GM18517 (cell line): ENCODE results near the gene FSD1L.

ENCODE experiments used
- ATAC-seq: cut with Tn5 transposase; IDR thresholded peaks from one replicate; pipeline ENCODE4 v1.9.1; 2021; ENCODE audit warnings: mild to moderate bottlenecking, moderate library complexity; ENCODE audit not compliant: unreplicated experiment

FSD1L gene

DNA sequence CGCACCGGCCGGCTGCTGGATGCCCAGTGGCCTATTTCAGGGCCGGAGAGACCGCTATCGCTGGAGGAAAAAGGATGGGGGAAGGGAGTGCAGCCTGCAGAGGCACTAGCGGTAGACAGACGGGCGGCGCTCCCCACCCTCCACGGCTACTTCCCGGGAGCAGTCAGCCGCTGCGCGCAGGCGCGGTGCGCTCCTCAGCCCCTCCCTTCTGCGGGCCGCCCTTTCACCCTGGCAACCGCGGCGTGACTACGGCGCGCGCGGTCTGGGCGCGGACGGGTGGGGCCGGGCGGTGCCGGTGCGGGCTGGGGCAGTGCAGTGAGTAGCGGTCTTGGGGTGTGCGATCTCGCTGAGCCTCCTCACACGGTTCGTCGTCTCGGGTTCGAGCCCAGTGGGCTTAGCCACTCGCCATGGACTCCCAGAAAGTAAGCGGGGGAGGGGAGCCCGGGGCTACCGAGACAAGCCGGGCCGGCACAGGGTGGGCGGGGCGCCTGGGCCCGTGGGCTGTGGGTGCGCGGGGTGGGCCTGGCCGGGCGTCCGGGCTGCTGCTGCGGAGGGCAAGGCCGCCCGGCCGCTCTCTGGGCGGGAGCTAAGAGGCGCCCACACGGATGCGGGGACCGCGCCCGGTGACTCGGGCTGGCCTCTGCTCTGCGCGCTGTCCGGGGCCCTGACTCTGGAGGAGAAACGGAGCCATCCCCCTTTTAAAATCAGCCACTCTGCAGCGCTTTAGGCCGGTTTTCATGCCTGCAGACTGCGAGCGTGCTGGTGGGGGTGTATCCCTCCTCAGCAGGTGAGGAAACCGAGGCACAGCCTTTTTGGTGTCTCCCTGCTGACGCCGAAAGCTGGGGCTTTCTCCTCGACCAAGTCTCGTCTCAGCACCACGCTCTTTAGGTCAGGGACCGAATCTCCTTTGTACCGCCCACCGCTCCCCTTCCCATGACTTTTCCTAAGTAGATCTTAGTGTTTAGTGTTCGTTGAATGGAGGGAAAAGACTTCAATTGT is at the start of gene FSD1L:
FSD1L (plus strand) TSS at position 221 of the 999 bp plus-strand sequence; CDS start at position 408, 187 bp downstream.
- peak; percentile 92 for ATAC-seq

DNA sequence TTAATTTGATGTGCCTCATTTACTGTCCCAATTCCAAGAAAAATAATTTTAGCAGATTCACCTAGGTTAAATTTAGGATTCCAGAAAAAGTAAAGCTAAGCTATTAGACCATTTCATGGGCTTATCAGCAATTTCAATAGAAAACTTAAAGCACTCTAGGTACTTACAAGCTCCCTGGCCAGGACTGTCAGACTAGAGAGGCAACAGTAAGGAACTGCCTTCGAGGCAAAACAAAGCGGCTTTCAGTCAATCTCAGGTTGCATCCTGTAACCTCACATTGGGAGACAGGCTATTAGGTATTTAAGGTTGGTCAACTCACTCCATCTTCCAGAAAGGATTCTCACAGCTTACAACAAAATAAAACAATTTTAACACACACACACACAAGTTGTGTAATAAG is 48.7 kb upstream of the FSD1L start:
- no peak for ATAC-seq

DNA sequence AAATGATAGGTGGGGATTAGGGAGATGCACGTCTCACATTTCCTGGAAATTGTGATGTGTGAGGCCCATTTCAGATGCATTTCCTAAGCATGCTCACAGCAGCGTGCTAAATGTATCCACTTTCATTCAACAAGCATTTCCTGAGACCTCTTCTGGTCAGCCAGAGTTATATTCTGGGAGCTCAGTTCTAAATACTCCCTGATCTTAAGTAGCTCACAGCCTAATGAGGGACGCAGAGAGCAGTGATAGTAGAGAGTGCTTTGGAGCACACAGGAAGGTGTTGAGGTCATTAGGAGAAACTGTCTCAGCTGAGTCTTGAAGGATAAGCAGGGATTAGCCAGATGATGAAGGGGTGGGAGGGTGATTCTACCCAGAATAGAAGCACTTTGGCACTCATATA is 46.2 kb upstream of the FSD1L start:
- no peak for ATAC-seq

DNA sequence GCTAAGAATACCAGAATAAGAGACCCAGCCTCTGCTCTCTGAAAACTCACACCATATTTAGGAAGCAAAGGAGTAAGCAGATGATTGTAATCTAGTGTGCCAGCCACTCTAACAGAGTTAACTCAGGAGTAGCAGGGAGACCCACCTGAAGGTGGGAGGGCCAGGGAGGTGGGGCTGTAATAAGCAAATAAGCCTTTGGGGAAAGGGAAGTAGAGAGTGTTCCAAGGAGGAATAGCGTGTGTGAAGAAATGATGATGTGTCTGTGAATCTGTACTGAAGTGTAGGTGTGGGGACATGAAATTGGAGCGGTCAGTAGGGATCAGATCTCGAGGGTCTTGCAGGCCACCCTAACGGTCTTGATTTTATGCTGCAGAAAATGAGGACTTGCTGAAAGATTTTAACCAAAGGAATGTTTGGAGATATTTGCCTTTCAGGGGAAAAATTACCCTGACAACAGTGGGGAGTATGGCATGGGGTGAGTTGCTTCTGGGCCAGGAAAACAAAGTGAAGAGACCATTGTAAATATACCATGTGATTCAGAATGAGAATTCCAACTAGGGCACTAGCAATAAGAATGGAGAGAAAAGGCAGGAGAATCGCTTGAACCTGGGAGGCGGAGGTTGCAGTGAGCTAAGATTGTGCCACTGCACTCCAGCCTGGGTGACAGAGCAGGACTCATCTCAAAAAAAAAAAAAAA is 44.1 kb upstream of the FSD1L start:
- no peak for ATAC-seq

DNA sequence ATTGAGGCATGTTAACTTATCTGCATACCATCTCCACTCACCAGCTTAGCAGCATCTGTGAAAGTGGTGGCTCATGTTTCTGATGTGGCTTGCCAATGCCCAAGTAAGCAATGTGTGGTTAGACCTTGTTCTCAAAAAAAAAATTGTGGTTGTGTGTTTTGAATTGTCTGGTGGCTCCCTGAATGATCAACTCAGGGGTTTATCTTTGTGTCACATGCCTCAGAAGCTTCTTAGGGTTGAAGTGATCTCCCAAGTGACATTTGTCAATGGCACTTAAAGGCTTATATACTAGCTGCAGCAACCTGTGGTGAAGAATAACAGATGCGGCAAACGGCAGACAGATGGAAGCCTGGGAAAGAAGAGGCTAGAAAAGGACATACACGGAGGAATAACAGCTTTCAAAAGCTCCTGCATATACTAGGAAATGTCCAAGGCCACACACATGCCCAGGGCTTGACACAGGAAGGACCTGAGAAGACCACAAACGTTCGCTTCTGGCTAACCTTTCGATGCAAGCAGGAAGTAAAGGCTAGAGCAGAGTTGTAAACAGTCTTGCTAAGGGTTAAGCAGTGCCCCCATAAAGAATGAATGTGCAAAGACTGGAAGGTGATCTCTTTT is 42.2 kb upstream of the FSD1L start:
- peak; percentile 97 for ATAC-seq

DNA sequence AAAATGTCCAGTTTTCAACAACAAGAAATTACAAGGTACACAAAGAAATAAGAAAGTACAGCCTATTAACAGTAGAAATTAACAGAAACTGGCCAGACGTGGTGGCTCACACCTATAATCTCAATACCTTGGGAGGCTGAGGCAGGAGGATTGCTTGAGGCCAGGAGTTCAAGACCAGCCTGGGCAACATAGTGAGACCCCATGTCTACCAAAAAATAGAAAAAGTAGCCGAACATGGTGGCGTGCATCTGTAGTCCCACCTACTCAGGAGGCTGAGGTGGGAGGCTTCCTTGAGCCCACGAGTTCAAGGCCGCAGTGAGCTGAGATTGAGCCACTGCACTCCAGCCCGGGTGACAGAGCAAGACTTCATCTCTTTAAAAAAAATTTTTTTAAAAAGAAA is 41.5 kb upstream of the FSD1L start:
- no peak for ATAC-seq

DNA sequence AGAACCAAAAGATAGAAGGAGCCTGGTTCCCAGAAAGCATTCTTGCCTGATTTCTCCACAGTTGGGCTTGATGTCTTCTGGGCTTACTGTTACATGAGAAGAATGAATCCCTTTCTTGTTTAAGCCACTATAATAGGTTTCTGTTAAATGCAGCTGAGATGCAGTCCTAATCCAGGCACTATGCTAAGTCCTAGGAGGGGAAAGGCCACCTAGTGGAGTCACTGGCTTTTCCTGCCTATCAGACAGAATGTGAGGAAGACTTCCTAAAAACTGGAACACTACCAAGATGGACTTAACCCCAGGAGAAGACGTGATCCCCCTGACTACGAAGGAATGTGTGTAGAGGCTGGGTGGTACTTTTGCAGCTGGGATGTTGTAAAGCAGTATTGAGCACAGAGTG is 34.3 kb upstream of the FSD1L start:
- ATAC-seq, result no peak

DNA sequence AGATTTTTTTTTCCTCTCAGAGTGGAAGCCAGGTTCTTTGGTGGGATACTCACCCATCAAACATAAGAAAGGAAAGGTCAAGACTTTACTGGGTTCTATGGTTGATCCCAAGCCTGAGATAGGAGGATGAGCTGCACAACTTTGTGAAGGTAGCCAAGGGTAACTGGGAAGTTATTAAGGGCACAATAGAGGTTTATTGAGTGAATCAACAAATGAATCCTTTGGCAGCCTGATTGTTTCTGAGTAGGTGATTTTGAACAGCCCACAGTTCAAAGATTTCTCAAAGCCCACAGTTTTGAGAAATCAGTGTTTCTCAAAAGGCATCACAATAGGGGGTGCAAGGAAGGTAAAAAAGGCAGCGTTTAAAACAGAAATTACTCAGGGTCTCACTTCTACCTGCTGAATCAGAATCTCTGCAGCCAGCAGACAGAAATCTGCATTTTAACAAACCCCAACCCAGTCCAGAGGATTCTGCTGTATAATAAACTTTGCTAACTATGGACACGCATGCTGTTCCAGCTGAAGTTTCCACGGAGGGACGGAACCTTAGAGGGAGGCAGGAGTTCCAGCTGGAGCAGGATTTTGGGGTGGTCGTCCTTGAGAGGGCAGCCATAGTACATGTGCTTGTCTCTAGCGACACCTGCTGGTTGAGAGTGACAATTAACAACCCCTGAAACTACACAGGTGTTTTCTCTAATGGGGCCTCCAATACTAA is 32.7 kb upstream of the FSD1L start:
- ATAC-seq, result peak; percentile 73

DNA sequence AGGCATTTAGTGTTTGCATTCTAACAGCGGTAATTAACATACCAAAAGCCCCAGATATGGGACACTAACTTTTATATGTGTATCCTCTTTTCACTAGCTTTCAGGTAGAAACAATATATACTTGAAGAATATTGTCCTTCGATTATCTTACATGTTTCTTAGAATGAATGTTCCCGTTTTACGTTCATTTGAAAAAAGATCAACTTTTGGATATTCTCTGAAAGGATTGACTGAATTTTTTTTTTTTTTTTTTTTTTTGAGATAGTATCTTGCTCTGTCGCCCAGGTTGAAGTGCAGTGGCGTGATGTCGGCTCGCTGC is 32.2 kb upstream of the FSD1L start:
- no peak for ATAC-seq

DNA sequence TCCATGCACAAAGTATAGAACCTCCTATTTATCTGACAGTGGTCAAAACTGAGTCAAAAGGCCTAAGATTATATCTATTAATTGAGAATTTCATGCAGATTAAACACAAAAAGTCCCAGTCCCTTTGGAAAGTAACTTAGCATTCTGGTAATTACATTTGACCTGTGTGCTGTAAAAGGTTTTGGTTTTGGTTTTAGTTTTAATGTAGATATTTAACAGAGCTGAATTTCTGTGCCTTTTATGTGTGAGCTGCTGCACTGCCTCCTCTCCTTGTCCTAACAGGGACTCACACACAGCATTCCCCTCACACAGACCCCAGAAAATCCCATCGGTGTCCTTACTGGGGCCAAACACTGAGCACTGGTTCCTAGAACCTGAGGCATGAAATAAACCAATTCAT is 31.0 kb upstream of the FSD1L start:
- ATAC-seq, result peak; percentile 66

DNA sequence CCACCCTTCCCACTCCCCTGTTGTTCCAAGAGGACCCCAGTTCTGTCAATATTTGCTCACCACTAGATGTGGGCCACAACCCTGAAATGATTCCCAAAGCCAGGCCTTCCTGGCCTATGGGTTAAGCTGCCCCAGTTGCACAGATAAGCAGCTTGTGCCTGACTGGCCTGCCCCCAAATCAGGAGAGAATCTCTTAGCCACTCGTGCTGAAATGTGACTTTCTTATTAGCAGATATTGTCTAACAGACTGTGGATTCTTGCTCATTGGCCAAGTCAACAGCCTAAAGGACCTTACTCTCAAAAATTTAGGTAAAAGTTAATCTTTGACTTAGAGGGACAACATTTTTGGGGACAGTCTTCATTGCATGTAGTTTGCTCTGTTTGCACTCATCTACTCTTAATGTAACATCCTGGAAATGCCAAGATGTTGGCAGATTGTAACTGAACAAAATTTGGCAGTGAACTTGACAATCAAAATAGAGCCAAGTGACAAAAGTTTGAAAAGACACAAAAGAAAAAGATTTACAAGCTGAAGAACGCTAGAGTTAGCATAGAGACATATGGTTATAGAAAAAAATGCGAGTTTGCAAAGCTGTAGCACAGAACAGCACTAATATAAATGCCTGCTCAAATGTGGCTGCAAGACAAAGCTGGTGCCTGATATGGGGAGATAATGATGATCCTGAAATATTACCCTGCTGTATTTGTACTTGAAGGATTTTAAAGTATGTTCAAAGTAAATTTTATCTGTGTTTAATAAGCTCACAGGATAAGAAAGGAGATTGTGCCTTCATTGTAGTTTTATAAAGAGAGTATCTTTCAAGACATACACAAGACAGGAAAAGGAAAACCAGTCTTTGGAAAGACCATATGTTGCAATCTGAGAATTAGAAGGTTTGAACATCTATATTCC is 29.0 kb upstream of the FSD1L start:
- ATAC-seq, result no peak

DNA sequence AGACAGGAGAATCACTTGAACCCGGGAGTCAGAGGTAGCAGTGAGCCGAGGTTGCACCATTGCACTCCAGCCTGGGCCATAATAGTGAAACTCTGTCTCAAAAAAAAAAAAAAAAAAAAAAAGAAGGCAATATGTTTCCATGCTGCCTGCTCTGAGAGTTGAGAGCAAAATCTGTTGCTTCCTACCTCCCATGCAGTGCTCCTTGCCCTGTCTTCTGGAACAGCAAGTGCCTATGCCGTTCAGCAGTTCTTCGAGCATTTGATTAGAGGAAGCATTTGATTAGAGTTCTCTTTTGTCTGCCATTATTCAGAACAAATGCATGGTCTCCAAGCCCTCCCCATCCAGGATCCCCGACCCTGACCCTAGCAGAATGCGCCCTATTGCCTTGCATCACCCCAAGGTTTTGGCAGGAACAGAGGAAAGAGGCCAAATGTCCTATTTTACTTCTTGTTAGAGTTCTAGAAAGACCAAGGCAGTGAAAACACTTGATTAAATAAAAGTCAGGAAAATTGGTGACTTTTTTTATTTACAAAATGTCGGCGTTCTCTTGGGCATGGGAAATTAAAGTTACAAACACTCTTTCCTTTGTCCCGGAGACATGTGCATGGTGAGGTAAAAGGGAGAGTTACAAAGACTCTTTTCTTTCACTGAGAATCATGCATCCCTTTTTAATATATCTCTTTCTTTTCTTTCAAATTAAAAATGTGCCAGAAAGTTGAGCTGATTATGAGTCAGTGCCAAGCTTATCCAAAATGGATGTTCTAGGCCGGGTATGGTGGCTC is 27.8 kb upstream of the FSD1L start:
- no peak for ATAC-seq

DNA sequence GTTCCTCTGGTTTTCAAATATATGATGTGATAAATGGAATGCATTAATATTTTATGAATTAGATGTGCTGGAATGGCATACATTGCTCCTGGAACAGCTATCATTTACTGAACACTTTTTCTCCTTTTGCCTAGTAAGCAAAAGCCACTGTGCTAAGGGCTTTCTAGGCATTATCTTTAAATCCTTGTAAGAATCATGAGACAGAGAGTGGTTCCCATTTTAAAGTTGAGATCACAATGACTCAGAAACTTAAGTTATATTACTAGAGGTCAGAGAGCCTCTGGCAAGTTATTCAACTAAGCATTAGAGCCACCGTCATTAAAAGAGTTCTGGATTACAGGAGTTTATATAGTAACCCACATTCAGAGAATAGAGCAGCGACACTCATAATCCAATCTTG is 26.7 kb upstream of the FSD1L start:
- no peak for ATAC-seq

DNA sequence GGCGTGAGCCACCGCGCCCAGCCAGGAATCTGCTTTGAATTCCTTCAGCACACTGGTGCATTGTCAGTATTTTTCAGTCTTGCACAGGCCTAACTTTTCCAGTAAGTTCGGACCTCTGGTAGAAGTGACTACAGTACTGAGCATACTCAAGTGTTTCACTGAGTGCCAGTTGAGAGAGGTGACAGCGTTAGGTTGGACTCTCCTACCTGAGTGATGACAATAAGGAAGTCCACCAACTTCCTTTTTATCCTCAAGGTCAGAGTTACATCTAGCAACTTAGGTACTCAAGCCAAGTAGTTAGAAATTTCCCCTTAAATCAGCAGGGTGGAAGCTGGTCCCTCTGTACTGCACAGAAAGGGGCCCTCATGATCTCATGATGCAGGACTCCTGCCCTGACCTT is 26.0 kb upstream of the FSD1L start:
- no peak for ATAC-seq

DNA sequence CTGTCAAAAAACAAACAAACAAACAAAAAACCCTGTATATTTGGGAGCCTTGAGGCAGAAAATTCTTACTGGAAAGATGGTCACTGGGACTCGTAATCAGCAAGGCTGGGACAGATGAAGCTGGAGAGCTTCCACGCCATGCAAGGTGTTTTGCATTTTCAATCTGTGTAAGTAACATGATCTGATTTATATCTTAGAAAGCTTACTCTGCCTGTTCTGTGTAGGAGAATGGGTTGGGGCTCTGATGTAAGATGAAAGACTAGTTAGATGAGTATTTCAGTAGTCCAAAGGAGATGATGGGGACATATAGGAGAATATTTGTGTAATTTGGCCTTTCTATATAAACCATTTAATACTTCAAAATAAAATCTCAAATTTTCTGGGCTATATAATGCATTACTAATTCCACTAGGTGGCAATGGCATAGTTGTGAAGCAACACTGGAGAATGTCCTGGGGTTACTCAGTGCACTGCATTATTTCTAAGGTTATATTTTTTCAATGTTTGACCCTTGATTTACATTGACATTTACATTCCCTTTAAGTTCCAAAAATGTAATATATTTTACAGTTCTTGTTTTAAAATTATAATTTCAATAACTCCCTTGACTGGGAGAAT is 21.9 kb upstream of the FSD1L start:
- ATAC-seq, result peak; percentile 64

DNA sequence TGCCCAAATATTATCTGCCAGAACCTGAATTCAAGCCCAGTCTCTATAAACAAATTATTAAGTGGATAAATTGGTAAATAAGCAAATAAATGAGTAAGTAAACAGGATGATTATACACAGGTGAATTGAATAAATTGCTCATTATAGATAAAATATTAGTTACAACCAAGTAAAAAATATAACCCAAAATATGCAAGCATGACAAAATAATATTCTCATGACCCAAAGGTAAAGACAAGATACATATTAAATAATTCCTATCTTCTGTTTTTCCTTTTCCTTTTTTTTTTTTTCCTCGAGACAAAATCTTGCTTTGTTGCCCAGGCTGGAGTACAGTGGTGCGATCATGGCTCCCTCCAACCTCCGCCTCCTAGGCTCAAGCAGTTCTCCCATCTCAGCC is 21.2 kb upstream of the FSD1L start:
- ATAC-seq, result no peak

DNA sequence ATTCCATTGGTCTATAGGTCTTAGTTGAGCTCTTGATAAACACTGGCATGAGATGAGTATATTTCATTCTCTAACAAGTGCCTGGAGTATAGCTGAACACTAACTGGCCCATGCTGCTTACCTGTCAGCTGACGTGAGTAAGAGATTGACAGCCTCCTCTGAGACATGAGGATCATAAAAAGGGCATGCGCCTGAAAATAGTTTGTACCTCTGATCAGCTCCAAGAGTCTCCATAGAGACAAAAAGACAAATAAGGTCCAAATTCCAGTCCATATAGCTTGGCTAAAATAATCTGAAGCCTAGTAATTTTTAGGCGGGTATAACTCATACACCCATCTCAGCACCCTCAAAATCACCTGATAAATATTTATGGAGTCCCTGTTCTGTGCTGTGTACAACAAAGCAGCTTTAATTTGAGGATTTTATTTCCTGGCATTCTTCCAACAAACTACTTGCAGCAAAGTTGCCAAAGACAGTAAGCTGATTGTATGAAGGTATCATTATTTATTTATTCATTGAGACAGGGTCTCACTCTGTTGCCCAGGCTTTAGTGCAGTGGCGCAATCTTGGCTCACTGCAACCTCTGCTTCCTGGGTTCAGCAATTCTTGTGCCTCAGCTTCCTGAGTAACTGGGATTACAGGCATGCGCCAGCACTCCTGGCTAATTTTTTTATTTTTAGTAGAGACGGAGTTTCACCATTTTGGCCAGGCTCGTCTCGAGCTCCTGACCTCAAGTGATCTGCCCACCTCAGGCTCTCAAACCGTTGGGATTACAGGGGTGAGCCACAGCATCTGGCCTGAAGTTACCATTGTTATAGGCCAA is 16.2 kb upstream of the FSD1L start:
- ATAC-seq, result no peak

DNA sequence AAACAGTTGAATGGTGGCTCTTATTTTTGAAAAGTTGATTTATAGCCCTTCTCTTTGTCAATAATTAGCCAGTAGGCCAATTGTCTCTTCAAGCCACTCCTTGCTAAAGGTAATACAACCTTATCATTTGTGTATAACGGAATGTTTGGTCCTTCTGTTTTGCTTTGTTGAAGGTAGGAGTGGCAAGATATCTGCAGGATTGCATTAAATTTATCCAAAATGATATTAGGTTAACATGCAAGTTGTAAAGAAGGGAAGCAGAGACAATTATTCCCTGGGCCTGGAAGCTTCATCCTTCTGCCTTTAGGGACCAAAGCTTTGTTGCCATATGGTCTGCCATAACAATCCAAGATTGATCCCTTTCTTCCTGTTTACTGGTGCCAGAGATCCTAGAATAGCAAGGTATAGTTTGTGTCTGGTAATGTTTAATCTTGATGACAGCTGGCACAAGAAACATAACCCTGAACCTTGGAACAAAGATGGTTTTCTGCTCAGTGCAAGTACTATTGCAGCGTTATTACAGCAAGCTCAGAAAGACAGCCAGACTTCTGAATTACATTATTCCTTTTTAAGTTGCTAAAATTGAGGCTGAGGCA is 15.5 kb upstream of the FSD1L start:
- no peak for ATAC-seq
